Coronary artery (tissue), 2 donors: ENCODE data around the gene BRK1.
"Not testable (repeated sequence)": the region's sequence is repeated elsewhere in the genome, so short reads cannot be mapped to it uniquely, and the experiment has no call there.

Experiments
- DNase-seq: peaks from one replicate; pipeline ENCODE4 v3.0.0-alpha.2; 2017; ENCODE audit warnings: low spot score
- H3K27ac ChIP-seq, 2 donors: fragments of 200-600 bp; sonication (generic); one replicate each; pipeline ENCODE4 v1.5.1; 2016 to 2019
- H3K4me3 ChIP-seq: fragments of 200-600 bp; sonication (generic); 2 replicates; pipeline ENCODE4 v1.5.1; 2016; ENCODE audit warnings: mild to moderate bottlenecking, moderate library complexity
- CTCF ChIP-seq: fragments of 200-600 bp; sonication (generic); IDR thresholded peaks from one replicate; pipeline ENCODE4 v1.5.1; 2019; ENCODE audit warnings: antibody characterized with exemption

The BRK1 gene

GRCh38 chr3:10115326-10116137, at the start of gene BRK1:
TSS of gene BRK1 (plus strand) at chr3:10115675. CDS start at chr3:10115702, 27 bp downstream.
- no peak for TF ChIP-seq CTCF
- peak within 1 kb of the TSS; percentile 79 for H3K4me3 ChIP-seq
- peak; percentile 94 for DNase-seq
- H3K27ac ChIP-seq = peak within 1 kb of the TSS; percentile 66 to 87

GRCh38 chr3:10070077-10070476, 45.4 kb upstream of the BRK1 start:
- H3K4me3 ChIP-seq, DNase-seq, H3K27ac ChIP-seq: not testable (repeated sequence)

GRCh38 chr3:10074666-10075065, 40.8 kb upstream of the BRK1 start:
- TF ChIP-seq CTCF = no peak
- Histone ChIP-seq H3K27ac (no peak overlapping the region), H3K4me3 (no peak overlapping the region)
- no peak for DNase-seq

- no peak for DNase-seq
These were observed 33.6 kb upstream of the BRK1 start for GRCh38 chr3:10081871-10082270.

GRCh38 chr3:10085738-10086137, 29.7 kb upstream of the BRK1 start:
- Histone ChIP-seq H3K27ac (no peak overlapping the region), H3K4me3 (no peak overlapping the region)
- no peak for TF ChIP-seq CTCF
- DNase-seq = no peak

More at GRCh38 chr3:10081871-10082270, 33.6 kb upstream of the BRK1 start:
- Histone ChIP-seq H3K4me3 (no peak overlapping the region), H3K27ac (no peak overlapping the region)
- TF ChIP-seq CTCF = no peak

GRCh38 chr3:10088256-10088655, 27.2 kb upstream of the BRK1 start:
- TF ChIP-seq CTCF = no peak
- no peak for DNase-seq
- Histone ChIP-seq H3K4me3 (no peak overlapping the region), H3K27ac (no peak overlapping the region)

GRCh38 chr3:10090179-10090578, 25.3 kb upstream of the BRK1 start:
- Histone ChIP-seq H3K4me3 (no peak overlapping the region), H3K27ac (no peak overlapping the region)
- no peak for DNase-seq
- TF ChIP-seq CTCF = no peak

GRCh38 chr3:10090774-10091173, 24.7 kb upstream of the BRK1 start:
- H3K4me3 ChIP-seq, DNase-seq, H3K27ac ChIP-seq: not testable (repeated sequence)

GRCh38 chr3:10091387-10091786, 24.1 kb upstream of the BRK1 start:
- not testable (repeated sequence) for DNase-seq, H3K4me3 ChIP-seq, H3K27ac ChIP-seq
